GM12878 (cell line): ENCODE data around the gene CD3E. TPM values are rescaled to one million over a fixed set of nuclear protein-coding genes. Genes with fewer than 3 reads are reported as not detected.

Source experiments
- ATAC-seq: fragments of 200-7000 bp; cut with Tn5 transposase; 3 replicates; pipeline ENCODE4 v1.9.1; 2020; ENCODE audit warnings: mild to moderate bottlenecking, moderate library complexity
- BruUV-seq: library from RNA; stranded (reverse); fragments of 400-500 nt; replicated peaks from 2 replicates; lab custom pipeline; 2021; lab: Mats Ljungman, UMichigan
- CTCF ChIA-PET: fragments of 300-600 bp; sonication (Branson Sonifier 250); formaldehyde crosslinking; extraction: SDS; loops from one replicate; lab custom pipeline; 2021; ENCODE audit warnings: inconsistent platforms; lab: Yijun Ruan, JAX
- POLR2A ChIA-PET: fragments of 350-600 bp; formaldehyde crosslinking; extraction: SDS; loops from one replicate; lab custom pipeline; 2021; ENCODE audit warnings: inconsistent platforms; lab: Charles Lee
- RAD21 ChIA-PET: fragments of 300-600 bp; sonication (Branson Sonifier 250); formaldehyde crosslinking; loops from one replicate; lab custom pipeline; 2023; ENCODE audit warnings: antibody characterized with exemption; ENCODE audit not compliant: unreplicated experiment; lab: Charles Lee
- SMC1A ChIA-PET: fragments of 300-600 bp; sonication (Branson Sonifier 250); formaldehyde crosslinking; loops from one replicate; lab custom pipeline; 2023; ENCODE audit not compliant: unreplicated experiment, uncharacterized antibody; lab: Charles Lee
- DNase-seq: peaks from one replicate; pipeline ENCODE4 v3.0.0-alpha.2; 2011; ENCODE audit warnings: low read depth, low spot score
- FAIRE-seq: peaks from 3 replicates; lab custom pipeline; 2011; peaks lifted over from hg19 to GRCh38; lab: Jason Lieb, UNC
- H2AFZ ChIP-seq: 2 replicates; pipeline ENCODE4 v1.6.0; 2011; ENCODE audit warnings: low read depth, low read length, control low read depth; ENCODE audit not compliant: control insufficient read depth
- H3K27ac ChIP-seq: 2 replicates; pipeline ENCODE4 v1.5.1; 2011; ENCODE audit warnings: control low read depth; ENCODE audit not compliant: control insufficient read depth, insufficient read depth
- H3K27me3 ChIP-seq, 2 experiments: replicated peaks in 1 of 2; 2 replicates each; pipeline versions ENCODE4 v1.6.0 to v1.6.1; 2011; ENCODE audit warnings: low read length in 1 of 2; ENCODE audit not compliant: control insufficient read depth in 2 of 2, insufficient read depth in 2 of 2
- H3K36me3 ChIP-seq, 2 experiments: 2 replicates each; pipeline ENCODE4 v1.5.1; 2011; ENCODE audit warnings: low read length in 1 of 2; ENCODE audit not compliant: control insufficient read depth in 2 of 2, insufficient read depth in 2 of 2
- H3K4me1 ChIP-seq: 2 replicates; pipeline ENCODE4 v1.6.1; 2011; ENCODE audit warnings: mild to moderate bottlenecking, low read length, moderate library complexity, mixed read lengths; ENCODE audit not compliant: control insufficient read depth, insufficient read depth
- H3K4me2 ChIP-seq: 2 replicates; pipeline ENCODE4 v1.6.0; 2011; ENCODE audit warnings: control low read depth; ENCODE audit not compliant: control insufficient read depth, insufficient read depth
- H3K4me3 ChIP-seq: fragments of 200-600 bp; sonication (generic); 2 replicates; pipeline ENCODE4 v1.5.1; 2016
- H3K79me2 ChIP-seq: 2 replicates; pipeline ENCODE4 v1.6.0; 2011; ENCODE audit warnings: low read length; ENCODE audit not compliant: control insufficient read depth, insufficient read depth
- H3K9ac ChIP-seq: 2 replicates; pipeline ENCODE4 v1.8.0; 2011; ENCODE audit warnings: low read length, control low read depth, mixed read lengths; ENCODE audit not compliant: control insufficient read depth, insufficient read depth
- H3K9me3 ChIP-seq: replicated peaks from 3 replicates; pipeline ENCODE4 v1.5.1; 2011; ENCODE audit warnings: mild to moderate bottlenecking, low read length; ENCODE audit not compliant: control insufficient read depth, insufficient read depth
- H4K20me1 ChIP-seq: 2 replicates; pipeline ENCODE4 v1.6.0; 2011; ENCODE audit not compliant: control insufficient read depth, insufficient read depth
- BHLHE40 ChIP-seq, 2 experiments: fragments of 450-650 bp in 1 of 2; IDR thresholded peaks; 2 replicates each; pipeline ENCODE4 v1.6.1; 2011 to 2017; ENCODE audit warnings: low read depth in 2 of 2, borderline replicate concordance in 1 of 2, improper control_type of control experiment in 1 of 2, low read length in 1 of 2, mild to moderate bottlenecking in 1 of 2
- BRCA1 ChIP-seq: IDR thresholded peaks from 2 replicates; pipeline ENCODE4 v1.6.1; 2011; ENCODE audit warnings: low read depth, low read length, improper control_type of control experiment
- FOXK2 ChIP-seq: fragments of 450-650 bp; IDR thresholded peaks from 2 replicates; pipeline ENCODE4 v1.6.1; 2017; ENCODE audit warnings: mild to moderate bottlenecking, moderate library complexity
- LARP7 ChIP-seq: fragments of 450-650 bp; IDR thresholded peaks from 2 replicates; pipeline ENCODE4 v1.6.1; 2017; ENCODE audit warnings: mild to moderate bottlenecking
- MEF2A ChIP-seq: IDR thresholded peaks from 2 replicates; pipeline ENCODE4 v1.6.1; 2011; ENCODE audit warnings: low read depth, mild to moderate bottlenecking, low read length, moderate library complexity; ENCODE audit not compliant: insufficient read depth
- MEF2B ChIP-seq: fragments of 450-650 bp; IDR thresholded peaks from 2 replicates; pipeline ENCODE4 v1.6.1; 2018; ENCODE audit warnings: mild to moderate bottlenecking, moderate library complexity; ENCODE audit not compliant: partially characterized antibody, poor library complexity, severe bottlenecking
- SUPT20H ChIP-seq: IDR thresholded peaks from 2 replicates; pipeline ENCODE4 v1.6.1; 2011; ENCODE audit warnings: low read depth, mild to moderate bottlenecking, low read length, moderate library complexity, borderline replicate concordance; ENCODE audit not compliant: control insufficient read depth
- WRNIP1 ChIP-seq: IDR thresholded peaks from 2 replicates; pipeline ENCODE4 v1.6.1; 2011; ENCODE audit warnings: low read depth, low read length, improper control_type of control experiment, borderline replicate concordance
- WGBS: methylation state at CpG from one replicate; pipeline ENCODE4 v1.1.6; 2016; ENCODE audit warnings: low lambda C conversion rate; ENCODE audit not compliant: insufficient replicate concordance, insufficient coverage; ENCODE audit errors: missing lambda C conversion rate; 5-methylcytosine and 5-hydroxymethylcytosine counted together
- in situ Hi-C: fragments of 300-500 bp; cut with MboI; formaldehyde crosslinking; loops from 9 replicates; pipeline ENCODE4 v1.14.3; 2018; ENCODE audit warnings: mixed read lengths
- intact Hi-C: fragments of 100-400 bp; cut with micrococcal nuclease; formaldehyde crosslinking; loops from one replicate; pipeline ENCODE4 v1.14.2; 2022; ENCODE audit not compliant: unreplicated experiment
- polyA plus RNA-seq, 11 experiments: library from polyadenylated mRNA; depleted of rRNA in 4 of 11; unstranded in 6 of 11; stranded (reverse) in 5 of 11; fragments of >200 nt; fragmentation: Nextera tagmentation in 4 of 11; fragmentation: Illumina TruSeq in 1 of 11; extraction: Ambion mirVana in 4 of 11; extraction: Trizol in 1 of 11; gene quantifications; 1 replicate in 1 of 11; 2 replicates in 10 of 11; pipeline versions ENCODE4 v1.2.1 to v1.2.3, GENCODE V29; 2011 to 2016; ENCODE audit warnings: inconsistent platforms in 2 of 11, missing spikeins in 2 of 11, low read depth in 1 of 11
- total RNA-seq, 4 experiments: library from RNA; depleted of rRNA in 3 of 4; stranded (reverse); fragments of >200 nt in 3 of 4; fragmentation: Illumina TruSeq in 1 of 4; extraction: Trizol in 1 of 4; gene quantifications; 2 replicates each; pipeline versions ENCODE4 v1.2.1 to v1.2.3, GENCODE V29; 2013 to 2021
- TF ChIP-seq, protein P1 (sequence below): IDR thresholded peaks from 2 replicates; pipeline ENCODE4 v1.6.1; 2012; ENCODE audit warnings: low read depth, low read length, improper control_type of control experiment

CD3E gene
- total and polyA plus RNA-seq, 10 of the 15 experiments (the other 5 are each of a cell fraction or from before 2014, with no cell fraction given), result 0.10 to 17.3 (median 3.8) TPM

DNA sequence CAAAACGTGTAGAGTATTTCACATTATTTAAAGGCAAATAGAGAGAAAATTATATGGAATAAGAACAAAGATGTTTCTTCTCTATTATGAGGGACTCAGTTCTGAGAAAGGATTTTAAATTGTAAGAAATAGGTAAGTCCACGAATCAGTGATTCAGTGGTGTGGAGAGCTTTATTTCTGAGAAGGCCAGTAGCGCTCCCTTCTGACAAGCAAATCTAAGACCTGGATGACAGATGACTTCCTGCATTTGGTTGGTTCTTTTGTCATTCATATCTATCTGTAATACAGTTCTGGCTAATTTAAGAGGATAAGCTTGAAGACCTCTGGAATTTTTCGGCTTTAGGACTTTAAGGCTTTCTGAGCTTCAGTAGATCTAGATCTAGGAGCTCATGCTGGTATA, 7.0 kb downstream of the CD3E start:
- no peaks in the 10 kb centered on the region for H3K79me2 ChIP-seq
- 33% methylated on average over 4 of the region's 4 CpGs for WGBS
- intact Hi-C loops (no loop called here), in situ Hi-C loops (no loop called here)
- ATAC-seq, result no peak
- ChIA-PET SMC1A (interaction anchor here (0.8 to 1.6 kb wide), 12 partner anchors 8 to 140 kb away, joined by 3 to 7 read pairs (median 3); no protein-coding TSS in a partner anchor), CTCF (interaction anchor here (0.9 to 2.0 kb wide), 7 partner anchors 11 to 117 kb away, joined by 3 to 12 read pairs (median 4); no protein-coding TSS in a partner anchor), POLR2A (no interaction called here), RAD21 (interaction anchor here (0.9 to 3.6 kb wide), 2 partner anchors 16 to 113 kb away, joined by 3 to 17 read pairs; no protein-coding TSS in a partner anchor)
- H2AFZ ChIP-seq, result no peak overlapping the region
- H3K4me3 ChIP-seq, result no peak overlapping the region
- no peaks in the 10 kb centered on the region for H4K20me1 ChIP-seq
- H3K4me2 ChIP-seq, result no peak overlapping the region
- no peak for DNase-seq
- H3K4me1 ChIP-seq, result peaks cover 7% of the 10 kb centered on the region; the same call in 1 of the 2 replicates
- no TSS peak for BruUV-seq
- no peak for FAIRE-seq
- TF ChIP-seq SUPT20H, result no peak
- TF ChIP-seq MEF2B, result no peak
- TF ChIP-seq, protein P1, sequence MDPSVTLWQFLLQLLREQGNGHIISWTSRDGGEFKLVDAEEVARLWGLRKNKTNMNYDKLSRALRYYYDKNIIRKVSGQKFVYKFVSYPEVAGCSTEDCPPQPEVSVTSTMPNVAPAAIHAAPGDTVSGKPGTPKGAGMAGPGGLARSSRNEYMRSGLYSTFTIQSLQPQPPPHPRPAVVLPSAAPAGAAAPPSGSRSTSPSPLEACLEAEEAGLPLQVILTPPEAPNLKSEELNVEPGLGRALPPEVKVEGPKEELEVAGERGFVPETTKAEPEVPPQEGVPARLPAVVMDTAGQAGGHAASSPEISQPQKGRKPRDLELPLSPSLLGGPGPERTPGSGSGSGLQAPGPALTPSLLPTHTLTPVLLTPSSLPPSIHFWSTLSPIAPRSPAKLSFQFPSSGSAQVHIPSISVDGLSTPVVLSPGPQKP, result no peak
- no peak for TF ChIP-seq BRCA1
- TF ChIP-seq WRNIP1, result no peak
- no peak for TF ChIP-seq MEF2A
- TF ChIP-seq BHLHE40 (IDR thresholded peaks at IDR 0.05; ENCODE audit: borderline replicate concordance in 1 of 2, low read depth in 2 of 2, low read length in 1 of 2), result no peak
- no peak for TF ChIP-seq LARP7
- no peak for TF ChIP-seq FOXK2
- no peaks in the 10 kb centered on the region for H3K36me3 ChIP-seq
- no peaks in the 10 kb centered on the region for H3K27me3 ChIP-seq
- H3K9me3 ChIP-seq, result no peaks in the 10 kb centered on the region; the same call in 2 of the 3 replicates
- no peak overlapping the region for H3K27ac ChIP-seq
- H3K9ac ChIP-seq, result no peak overlapping the region
